ENCODE measurements around the gene CHD5.

CHD5 gene

GRCh38 chr1:6172549-6172948, 7.6 kb downstream of the CHD5 start:
- no peak for FAIRE-seq

GRCh38 chr1:6171548-6172124, 8.5 kb downstream of the CHD5 start:
- FAIRE-seq = no peak

- no peak for FAIRE-seq
Measured at GRCh38 chr1:6170742-6171201, 9.3 kb downstream of the CHD5 start.

GRCh38 chr1:6170116-6170741, 9.9 kb downstream of the CHD5 start:
- no peak for FAIRE-seq

- FAIRE-seq = no peak
Measured at GRCh38 chr1:6168947-6169586, 11.1 kb downstream of the CHD5 start.

GRCh38 chr1:6167391-6168303, 12.5 kb downstream of the CHD5 start:
- no peak for FAIRE-seq

- no peak for FAIRE-seq
Measured at GRCh38 chr1:6166655-6167390, 13.3 kb downstream of the CHD5 start.

GRCh38 chr1:6166221-6166620, 13.9 kb downstream of the CHD5 start:
- FAIRE-seq = no peak

- no peak for FAIRE-seq
Measured at GRCh38 chr1:6165441-6165985, 14.6 kb downstream of the CHD5 start.

GRCh38 chr1:6165027-6165426, 15.1 kb downstream of the CHD5 start:
- FAIRE-seq = no peak

GRCh38 chr1:6163973-6164617, 16.0 kb downstream of the CHD5 start:
- FAIRE-seq = no peak

- no peak for FAIRE-seq
Measured at GRCh38 chr1:6163191-6163972, 16.7 kb downstream of the CHD5 start.

GRCh38 chr1:6162773-6163172, 17.3 kb downstream of the CHD5 start:
- FAIRE-seq = no peak

GRCh38 chr1:6162341-6162740, 17.8 kb downstream of the CHD5 start:
- no peak for FAIRE-seq

GRCh38 chr1:6158181-6158580, 21.9 kb downstream of the CHD5 start:
- FAIRE-seq = no peak

GRCh38 chr1:6157528-6158174, 22.5 kb downstream of the CHD5 start:
- FAIRE-seq = no peak

GRCh38 chr1:6157132-6157527, 23.0 kb downstream of the CHD5 start:
- no peak for FAIRE-seq

GRCh38 chr1:6154525-6155319, 25.4 kb downstream of the CHD5 start:
- FAIRE-seq = no peak

GRCh38 chr1:6152882-6153281, 27.2 kb downstream of the CHD5 start:
- no peak for FAIRE-seq

GRCh38 chr1:6152181-6152580, 27.9 kb downstream of the CHD5 start:
- FAIRE-seq = no peak

Measured in G401.6 (cell line).